Activated CD4-positive, alpha-beta T cell treated with anti-CD3 and anti-CD28 coated beads for 36 hours (primary cell): ENCODE data around the gene ASIC4. TPM values are rescaled to one million over a fixed set of nuclear protein-coding genes. Genes with fewer than 3 reads are reported as not detected.

Experiments used
- ATAC-seq: fragments of 200-7000 bp; cut with Tn5 transposase; one replicate; pipeline ENCODE4 v1.10.0; 2021; ENCODE audit warnings: mild to moderate bottlenecking, moderate library complexity
- CTCF ChIA-PET: fragments of 350-600 bp; sonication (Branson Sonifier 250); formaldehyde crosslinking; loops from one replicate; lab custom pipeline; 2021; ENCODE audit warnings: antibody characterized with exemption; lab: Charles Lee
- POLR2A ChIA-PET: fragments of 350-600 bp; sonication (Branson Sonifier 250); formaldehyde crosslinking; loops from one replicate; lab custom pipeline; 2021; ENCODE audit warnings: antibody characterized with exemption, inconsistent platforms; lab: Charles Lee
- DNase-seq: peaks from one replicate; pipeline ENCODE4 v3.0.0-alpha.2; 2020
- H3K27ac Mint-ChIP-seq: one replicate; pipeline ENCODE4 v1.8.0; 2021; ENCODE audit warnings: mixed read lengths
- H3K27me3 Mint-ChIP-seq: one replicate; pipeline ENCODE4 v1.8.0; 2021; ENCODE audit warnings: mixed read lengths
- H3K36me3 Mint-ChIP-seq: one replicate; pipeline ENCODE4 v1.8.0; 2021; ENCODE audit warnings: low read depth, mixed read lengths
- H3K4me1 Mint-ChIP-seq: one replicate; pipeline ENCODE4 v1.8.0; 2021; ENCODE audit warnings: mixed read lengths
- H3K4me3 Mint-ChIP-seq: one replicate; pipeline ENCODE4 v1.8.0; 2021; ENCODE audit warnings: mild to moderate bottlenecking, moderate library complexity, mixed read lengths
- H3K9me3 Mint-ChIP-seq: one replicate; pipeline ENCODE4 v1.8.0; 2021; ENCODE audit warnings: low read depth, mixed read lengths
- intact Hi-C, 2 experiments: fragments of 100-400 bp; cut with DNase I in 1 of 2; cut with micrococcal nuclease in 1 of 2; formaldehyde crosslinking; loops; one replicate each; pipeline versions ENCODE4 v1.14.2 to v1.15.1; 2022 to 2024; cut with DNase I, micrococcal nuclease
- total RNA-seq, 2 experiments: library from RNA; stranded (reverse); gene quantifications; one replicate each; pipeline ENCODE4 v1.2.3, GENCODE V29; 2021

The ASIC4 gene
- total RNA-seq, 2 experiments from 2014 or later = not detected

DNA sequence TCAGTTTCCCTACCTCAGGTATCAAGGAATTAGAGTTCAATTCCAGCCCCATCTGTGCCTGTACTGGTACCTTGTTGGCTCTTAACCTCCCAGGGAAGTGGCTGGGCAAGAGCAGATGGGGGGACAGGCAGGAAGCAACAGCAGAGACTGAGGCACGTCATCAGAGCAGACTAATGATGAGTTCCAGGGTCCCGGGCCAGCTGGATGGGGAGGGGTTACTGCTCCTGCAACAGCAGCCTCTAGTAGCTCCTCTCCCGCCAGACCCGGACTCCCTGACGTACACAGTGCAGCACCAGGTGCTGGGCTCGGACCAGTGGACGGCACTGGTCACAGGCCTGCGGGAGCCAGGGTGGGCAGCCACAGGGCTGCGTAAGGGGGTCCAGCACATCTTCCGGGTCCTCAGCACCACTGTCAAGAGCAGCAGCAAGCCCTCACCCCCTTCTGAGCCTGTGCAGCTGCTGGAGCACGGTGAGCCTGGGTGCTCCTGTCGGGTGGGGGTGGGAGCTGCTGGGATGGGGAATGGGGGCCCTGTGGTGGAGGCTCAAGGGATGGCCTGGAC is 41.6 kb upstream of the ASIC4 start:
- intact Hi-C loops = no loop called here
- H3K27ac Mint-ChIP-seq = no peak overlapping the region
- no peak overlapping the region for H3K4me3 Mint-ChIP-seq
- POLR2A ChIA-PET = no interaction called here
- no peaks in the 10 kb centered on the region for H3K27me3 Mint-ChIP-seq
- CTCF ChIA-PET = interaction anchor here (0.6 kb wide), 1 partner anchor 60 kb away, joined by 4 read pairs; no protein-coding TSS in a partner anchor
- no peaks in the 10 kb centered on the region for H3K9me3 Mint-ChIP-seq
- no peaks in the 10 kb centered on the region for H3K36me3 Mint-ChIP-seq
- H3K4me1 Mint-ChIP-seq = peaks cover 4% of the 10 kb centered on the region
- ATAC-seq (no peak), DNase-seq (no peak)

DNA sequence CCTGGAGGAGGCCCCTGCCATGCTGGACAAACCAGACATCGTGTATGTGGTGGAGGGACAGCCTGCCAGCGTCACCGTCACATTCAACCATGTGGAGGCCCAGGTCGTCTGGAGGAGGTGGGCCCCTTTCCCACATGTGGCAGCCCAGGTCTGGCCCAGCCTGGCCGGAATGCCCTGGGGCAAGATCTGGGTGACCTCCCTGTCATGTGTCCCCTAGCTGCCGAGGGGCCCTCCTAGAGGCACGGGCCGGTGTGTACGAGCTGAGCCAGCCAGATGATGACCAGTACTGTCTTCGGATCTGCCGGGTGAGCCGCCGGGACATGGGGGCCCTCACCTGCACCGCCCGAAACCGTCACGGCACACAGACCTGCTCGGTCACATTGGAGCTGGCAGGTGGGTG is 40.8 kb upstream of the ASIC4 start:
- ChIA-PET POLR2A (no interaction called here), CTCF (interaction anchor here (0.7 to 0.9 kb wide), 2 partner anchors 19 to 26 kb away, joined by 3 read pairs; partner anchors contain the start of gene GMPPA)
- intact Hi-C loops = no loop called here
- H3K9me3 Mint-ChIP-seq = no peaks in the 10 kb centered on the region
- H3K27me3 Mint-ChIP-seq = no peaks in the 10 kb centered on the region
- DNase-seq (no peak), ATAC-seq (no peak)
- no peaks in the 10 kb centered on the region for H3K36me3 Mint-ChIP-seq
- peaks cover 4% of the 10 kb centered on the region for H3K4me1 Mint-ChIP-seq
- no peak overlapping the region for H3K27ac Mint-ChIP-seq
- no peak overlapping the region for H3K4me3 Mint-ChIP-seq

DNA sequence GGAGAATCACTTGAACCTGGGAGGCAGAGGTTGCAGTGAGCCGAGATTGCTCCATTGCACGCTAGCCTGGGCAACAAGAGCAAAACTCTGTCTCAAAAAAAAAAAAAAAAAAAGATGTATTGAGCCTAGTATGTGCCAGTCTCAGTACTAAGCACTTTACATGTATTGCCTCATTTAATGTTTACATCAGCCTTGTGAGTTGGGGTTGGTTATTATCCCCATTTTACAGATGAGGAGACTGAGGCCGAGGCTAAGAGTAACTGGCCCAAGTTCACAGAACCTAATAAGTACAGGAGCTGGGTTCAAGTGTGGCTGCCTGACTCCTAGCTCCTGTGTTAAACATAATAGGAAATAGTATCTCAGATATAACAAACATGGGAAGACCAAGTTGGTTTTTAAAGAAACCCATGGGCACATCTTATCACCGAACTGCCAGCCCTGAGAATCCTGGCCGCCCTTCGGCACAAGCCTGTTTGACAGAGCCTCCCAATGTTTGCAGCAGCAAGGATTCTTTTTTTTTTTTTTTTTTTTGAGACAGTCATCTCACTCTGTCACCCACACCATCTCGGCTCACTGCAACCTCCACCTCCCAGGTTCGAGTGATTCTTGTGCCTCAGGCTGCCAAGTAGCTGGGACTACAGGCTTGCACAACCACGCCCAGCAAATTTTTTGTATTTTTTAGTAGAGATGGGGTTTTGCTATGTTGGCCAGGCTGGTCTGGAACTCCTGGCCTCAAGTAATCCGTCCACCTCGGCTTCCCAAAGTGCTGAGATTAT is 39.8 kb upstream of the ASIC4 start:
- Mint-ChIP-seq H3K4me3 (no peak overlapping the region), H3K4me1 (peaks cover 4% of the 10 kb centered on the region), H3K27ac (no peak overlapping the region), H3K9me3 (no peaks in the 10 kb centered on the region), H3K27me3 (no peaks in the 10 kb centered on the region), H3K36me3 (no peaks in the 10 kb centered on the region)
- no peak for ATAC-seq
- ChIA-PET POLR2A (no interaction called here), CTCF (interaction anchor here (0.6 to 6.1 kb wide), 6 partner anchors 10 to 56 kb away, joined by 3 to 29 read pairs (median 3); partner anchors contain the start of gene GMPPA)
- DNase-seq = no peak
- intact Hi-C loops = loop anchor here in 1 of 2 experiments (5.0 kb wide), 1 partner anchor 213 kb away; no protein-coding TSS in a partner anchor

DNA sequence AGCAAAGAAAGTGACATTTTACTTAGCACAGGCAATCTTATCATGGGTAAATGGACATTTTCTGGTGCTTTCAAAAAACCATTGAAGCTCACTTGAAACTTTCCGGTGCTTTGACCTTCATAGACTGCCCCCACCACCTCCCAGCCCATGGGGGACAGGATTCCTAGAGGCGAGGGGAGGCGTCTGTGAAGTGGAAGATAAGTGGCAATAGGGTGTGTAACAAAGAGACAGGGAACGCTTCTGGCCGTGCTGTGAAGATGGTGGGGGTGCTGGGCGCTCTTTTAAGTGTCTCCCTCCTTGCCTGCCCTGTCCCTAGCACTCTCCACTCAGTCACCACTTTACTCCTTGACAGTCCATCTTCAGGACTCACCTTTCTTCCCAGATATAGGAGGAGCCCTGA is 39.0 kb upstream of the ASIC4 start:
- Mint-ChIP-seq H3K4me3 (no peak overlapping the region), H3K9me3 (no peaks in the 10 kb centered on the region), H3K36me3 (no peaks in the 10 kb centered on the region), H3K4me1 (peaks cover 4% of the 10 kb centered on the region), H3K27me3 (no peaks in the 10 kb centered on the region), H3K27ac (no peak overlapping the region)
- DNase-seq = no peak
- ChIA-PET CTCF (interaction anchor here (0.7 to 6.1 kb wide), 8 partner anchors 11 to 122 kb away, joined by 3 to 29 read pairs (median 4); no protein-coding TSS in a partner anchor), POLR2A (no interaction called here)
- intact Hi-C loops = loop anchor here in 1 of 2 experiments (5.0 kb wide), 1 partner anchor 212 kb away; no protein-coding TSS in a partner anchor
- ATAC-seq = no peak

DNA sequence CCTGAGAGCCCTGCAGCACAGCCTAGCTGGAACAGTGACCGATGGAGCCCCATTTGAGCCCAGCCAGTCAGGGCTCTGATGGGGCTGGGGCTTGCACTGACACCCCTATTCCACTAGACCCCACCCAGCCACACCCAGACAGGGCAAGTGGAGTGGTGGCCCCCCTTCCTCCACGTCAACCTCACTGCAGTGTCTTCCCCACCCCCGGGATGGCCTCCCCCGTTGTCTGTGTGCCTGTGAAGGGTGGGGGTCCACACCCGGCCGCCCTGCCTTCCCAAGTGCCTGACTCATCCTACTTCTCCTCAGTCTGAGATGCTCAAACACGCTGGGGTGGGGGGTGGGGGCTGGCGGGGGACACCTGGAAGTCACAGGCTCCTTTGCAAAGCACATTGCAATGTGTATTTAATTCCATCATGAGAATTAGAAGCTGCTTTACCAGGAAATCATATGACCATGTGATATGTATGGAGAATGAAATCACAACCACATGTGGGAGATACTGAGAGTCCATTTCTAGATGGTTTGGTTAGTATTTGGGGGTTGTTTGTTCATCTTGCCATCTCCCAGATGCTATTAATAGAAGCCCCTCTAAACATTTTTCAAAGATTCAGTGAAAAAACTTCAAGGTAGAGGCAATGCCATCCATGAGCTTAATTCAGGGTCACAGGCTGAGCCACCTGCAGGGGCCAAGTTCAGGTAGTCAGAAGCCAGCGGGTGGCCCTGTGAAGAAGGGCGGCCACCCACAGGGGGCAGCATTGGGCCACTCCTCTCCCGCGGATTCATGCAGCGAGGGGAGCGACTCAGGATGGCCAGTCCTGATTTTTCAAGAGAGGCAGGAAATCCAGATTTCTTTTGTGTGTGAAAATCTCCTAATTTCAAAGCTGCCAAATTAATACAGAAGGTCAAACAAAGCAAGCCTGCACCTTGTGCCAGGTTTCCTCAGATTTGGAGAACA is 38.3 kb upstream of the ASIC4 start:
- DNase-seq (peak; percentile 86), ATAC-seq (peak; percentile 94)
- intact Hi-C loops = loop anchor here (1.0 to 5.0 kb wide), 4 partner anchors 54 to 211 kb away; no protein-coding TSS in a partner anchor
- H3K36me3 Mint-ChIP-seq = no peaks in the 10 kb centered on the region
- POLR2A ChIA-PET = interaction anchor here (0.6 kb wide), 1 partner anchor 450 kb away, joined by 3 read pairs; no protein-coding TSS in a partner anchor
- no peak overlapping the region for H3K4me3 Mint-ChIP-seq
- H3K9me3 Mint-ChIP-seq = no peaks in the 10 kb centered on the region
- peaks cover 4% of the 10 kb centered on the region for H3K4me1 Mint-ChIP-seq
- CTCF ChIA-PET = interaction anchor here (0.6 to 6.1 kb wide), 15 partner anchors 12 to 144 kb away, joined by 3 to 29 read pairs (median 4); a partner anchor contains a TSS
- H3K27me3 Mint-ChIP-seq = no peaks in the 10 kb centered on the region
- no peak overlapping the region for H3K27ac Mint-ChIP-seq

DNA sequence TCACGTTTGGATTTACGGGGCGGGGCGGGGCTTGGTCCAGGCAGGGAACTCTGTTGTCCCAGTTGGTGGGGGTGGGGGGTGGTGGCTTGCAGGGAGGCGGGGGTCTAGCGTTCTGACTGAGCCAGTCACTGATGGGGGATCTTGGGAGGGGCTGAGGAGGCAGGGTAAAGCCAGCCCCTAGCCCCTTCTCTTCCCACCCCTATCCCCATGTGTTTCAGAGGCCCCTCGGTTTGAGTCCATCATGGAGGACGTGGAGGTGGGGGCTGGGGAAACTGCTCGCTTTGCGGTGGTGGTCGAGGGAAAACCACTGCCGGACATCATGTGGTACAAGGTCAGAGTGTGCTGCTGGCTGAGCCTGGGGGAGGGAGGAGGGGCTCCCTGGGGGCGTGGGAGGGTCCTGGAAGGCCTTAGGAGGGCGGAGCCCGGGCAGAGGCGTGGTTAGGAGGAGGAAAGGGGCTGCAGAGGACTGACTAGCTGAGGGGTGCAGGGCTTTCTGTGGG is 37.6 kb upstream of the ASIC4 start:
- Mint-ChIP-seq H3K27me3 (no peaks in the 10 kb centered on the region), H3K4me1 (peaks cover 4% of the 10 kb centered on the region), H3K36me3 (no peaks in the 10 kb centered on the region), H3K9me3 (no peaks in the 10 kb centered on the region), H3K27ac (no peak overlapping the region), H3K4me3 (no peak overlapping the region)
- ATAC-seq (no peak), DNase-seq (no peak)
- ChIA-PET CTCF (interaction anchor here (0.6 to 6.1 kb wide), 11 partner anchors 12 to 120 kb away, joined by 3 to 29 read pairs (median 4); a partner anchor contains a TSS), POLR2A (no interaction called here)
- intact Hi-C loops = loop anchor here (1.0 to 5.0 kb wide), 4 partner anchors 54 to 211 kb away; no protein-coding TSS in a partner anchor

DNA sequence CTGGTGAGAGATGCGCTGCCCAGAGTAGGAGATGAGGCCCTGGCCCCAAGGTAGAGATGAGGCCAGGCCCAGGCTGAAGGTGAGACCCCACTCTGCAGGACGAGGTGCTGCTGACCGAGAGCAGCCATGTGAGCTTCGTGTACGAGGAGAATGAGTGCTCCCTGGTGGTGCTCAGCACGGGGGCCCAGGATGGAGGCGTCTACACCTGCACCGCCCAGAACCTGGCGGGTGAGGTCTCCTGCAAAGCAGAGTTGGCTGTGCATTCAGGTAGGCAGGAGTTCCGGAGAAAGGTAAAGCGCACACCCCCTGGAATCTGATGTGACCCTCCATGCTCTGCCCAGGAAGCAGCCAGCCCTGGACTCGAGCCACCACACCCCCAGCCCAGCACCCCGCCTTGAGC is 37.1 kb upstream of the ASIC4 start:
- POLR2A ChIA-PET = no interaction called here

DNA sequence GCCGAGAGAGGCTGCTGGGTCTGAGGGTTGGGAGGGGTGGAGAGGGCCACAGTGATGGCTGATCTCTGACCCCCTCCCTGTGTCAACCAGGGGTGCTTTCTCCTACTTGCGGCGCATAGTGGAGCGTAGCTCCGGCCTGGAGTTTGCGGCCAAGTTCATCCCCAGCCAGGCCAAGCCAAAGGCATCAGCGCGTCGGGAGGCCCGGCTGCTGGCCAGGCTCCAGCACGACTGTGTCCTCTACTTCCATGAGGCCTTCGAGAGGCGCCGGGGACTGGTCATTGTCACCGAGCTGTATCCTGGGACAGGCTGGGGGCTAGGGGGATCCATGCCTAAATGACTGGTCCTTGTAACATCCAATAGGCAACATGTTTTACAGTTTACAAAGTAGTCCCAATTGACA is 36.5 kb upstream of the ASIC4 start:
- no peaks in the 10 kb centered on the region for H3K27me3 Mint-ChIP-seq
- ATAC-seq = no peak
- no peaks in the 10 kb centered on the region for H3K9me3 Mint-ChIP-seq
- ChIA-PET CTCF (interaction anchor here (0.7 to 6.1 kb wide), 5 partner anchors 18 to 64 kb away, joined by 3 to 29 read pairs (median 4); a partner anchor contains a TSS), POLR2A (no interaction called here)
- no peak for DNase-seq
- no peak overlapping the region for H3K27ac Mint-ChIP-seq
- no peak overlapping the region for H3K4me3 Mint-ChIP-seq
- peaks cover 4% of the 10 kb centered on the region for H3K4me1 Mint-ChIP-seq
- intact Hi-C loops = loop anchor here in 1 of 2 experiments (2.0 to 5.0 kb wide), 2 partner anchors 165 to 209 kb away; no protein-coding TSS in a partner anchor
- no peaks in the 10 kb centered on the region for H3K36me3 Mint-ChIP-seq

More for the DNA sequence above, 37.1 kb upstream of the ASIC4 start:
- DNase-seq (no peak), ATAC-seq (no peak)
- H3K27ac Mint-ChIP-seq = no peak overlapping the region
- CTCF ChIA-PET = interaction anchor here (1.4 to 6.1 kb wide), 4 partner anchors 18 to 53 kb away, joined by 4 to 29 read pairs (median 5); a partner anchor contains a TSS
- H3K4me3 Mint-ChIP-seq = no peak overlapping the region
- no peaks in the 10 kb centered on the region for H3K9me3 Mint-ChIP-seq
- H3K36me3 Mint-ChIP-seq = no peaks in the 10 kb centered on the region
- no peaks in the 10 kb centered on the region for H3K27me3 Mint-ChIP-seq
- H3K4me1 Mint-ChIP-seq = peaks cover 4% of the 10 kb centered on the region
- intact Hi-C loops = loop anchor here in 1 of 2 experiments (2.0 to 5.0 kb wide), 2 partner anchors 166 to 210 kb away; no protein-coding TSS in a partner anchor

DNA sequence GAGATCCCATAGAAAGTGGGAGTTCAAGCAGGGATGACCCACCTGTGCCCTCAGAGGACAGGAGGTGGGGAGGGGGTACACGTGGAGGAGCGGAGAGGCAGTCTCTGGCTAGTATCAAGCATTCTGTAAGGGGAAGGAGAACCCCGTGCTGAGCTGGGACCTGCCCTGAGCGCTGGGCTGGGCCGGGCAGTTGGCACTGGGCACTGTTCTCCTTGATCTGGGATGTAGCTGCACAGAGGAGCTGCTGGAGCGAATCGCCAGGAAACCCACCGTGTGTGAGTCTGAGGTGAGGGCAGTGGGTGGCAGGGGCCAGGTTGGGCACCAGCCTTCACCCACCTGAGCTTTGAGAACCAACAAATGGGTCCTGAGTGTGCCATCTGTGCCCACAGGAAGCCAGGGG is 35.4 kb upstream of the ASIC4 start:
- H3K27ac Mint-ChIP-seq = no peak overlapping the region
- ChIA-PET POLR2A (no interaction called here), CTCF (interaction anchor here (0.5 to 6.1 kb wide), 2 partner anchors 52 to 376 kb away, joined by 3 to 29 read pairs; no protein-coding TSS in a partner anchor)
- no peaks in the 10 kb centered on the region for H3K36me3 Mint-ChIP-seq
- H3K9me3 Mint-ChIP-seq = no peaks in the 10 kb centered on the region
- H3K4me1 Mint-ChIP-seq = peaks cover 4% of the 10 kb centered on the region
- intact Hi-C loops = loop anchor here in 1 of 2 experiments (5.0 kb wide), 1 partner anchor 208 kb away; no protein-coding TSS in a partner anchor
- ATAC-seq (no peak), DNase-seq (no peak)
- no peak overlapping the region for H3K4me3 Mint-ChIP-seq
- peaks cover 2% of the 10 kb centered on the region for H3K27me3 Mint-ChIP-seq

DNA sequence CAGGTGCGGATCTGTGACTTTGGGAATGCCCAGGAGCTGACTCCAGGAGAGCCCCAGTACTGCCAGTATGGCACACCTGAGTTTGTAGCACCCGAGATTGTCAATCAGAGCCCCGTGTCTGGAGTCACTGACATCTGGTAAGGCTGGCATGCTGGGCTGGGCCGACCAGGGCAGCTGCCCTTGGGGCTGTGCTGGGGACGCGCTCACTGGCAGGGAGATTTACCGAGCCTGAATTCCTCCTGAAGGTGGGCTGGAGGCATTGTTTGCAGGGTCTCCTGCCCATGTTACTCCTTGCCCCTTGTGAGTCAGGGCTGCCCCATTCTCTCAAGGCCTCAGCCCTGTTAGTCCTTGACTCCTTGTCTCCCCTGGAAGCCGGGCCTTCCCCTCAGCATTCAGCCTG is 34.3 kb upstream of the ASIC4 start:
- H3K4me3 Mint-ChIP-seq = no peak overlapping the region
- no peaks in the 10 kb centered on the region for H3K9me3 Mint-ChIP-seq

More for the DNA sequence above, 34.3 kb upstream of the ASIC4 start:
- peaks cover 7% of the 10 kb centered on the region for H3K27me3 Mint-ChIP-seq
- ChIA-PET CTCF (interaction anchor here (6.1 kb wide), 1 partner anchor 51 kb away, joined by 29 read pairs; no protein-coding TSS in a partner anchor), POLR2A (no interaction called here)
- H3K36me3 Mint-ChIP-seq = no peaks in the 10 kb centered on the region
- ATAC-seq (no peak), DNase-seq (no peak)
- no peak overlapping the region for H3K27ac Mint-ChIP-seq
- peaks cover 7% of the 10 kb centered on the region for H3K4me1 Mint-ChIP-seq
- intact Hi-C loops = no loop called here
